ENCODE measurements around the gene HOXB2.

HOXB2 gene

DNA sequence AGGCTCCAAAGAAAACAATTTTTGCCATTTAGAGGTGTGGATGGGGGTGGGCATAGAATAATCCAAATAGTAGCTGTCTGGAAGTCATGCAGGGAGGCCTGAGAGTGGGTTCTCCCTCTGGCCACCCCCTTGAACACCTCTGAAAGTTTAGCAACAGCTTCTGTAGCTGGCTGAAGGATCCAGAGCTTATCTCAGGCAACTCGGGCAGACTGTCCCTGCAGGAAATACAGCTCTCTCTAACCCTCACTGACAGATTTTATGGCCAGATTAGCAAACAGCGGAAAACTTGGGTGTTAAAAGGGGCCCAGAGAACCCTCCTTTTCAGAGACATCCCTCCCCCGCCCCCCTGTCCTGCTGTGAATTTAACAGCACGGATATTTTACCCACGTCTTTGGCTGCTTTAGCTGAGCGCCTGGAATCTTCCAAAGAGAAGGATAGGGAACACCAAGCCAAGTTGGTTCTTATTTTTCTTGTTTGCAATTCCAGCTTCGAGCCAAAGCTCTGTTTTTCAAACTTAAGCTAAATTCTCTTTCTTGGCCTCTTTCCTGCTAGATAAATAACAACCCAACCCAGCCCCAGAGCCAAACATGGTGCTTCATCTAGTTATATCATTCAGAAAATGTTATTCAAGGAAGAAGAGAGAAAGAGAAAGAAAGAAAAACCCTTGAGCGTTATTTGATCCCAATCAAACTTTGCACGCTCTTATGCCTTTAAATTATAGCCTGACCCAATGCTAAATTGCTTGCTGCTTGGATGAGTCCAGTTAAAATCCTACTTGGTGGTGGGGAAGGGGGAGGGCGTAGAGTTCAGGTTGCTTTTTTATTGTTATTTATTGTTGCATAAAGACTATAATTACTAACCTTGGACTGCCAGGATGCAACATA lies 2.3 kb upstream of the HOXB2 start:
- peaks cover 44% of the 10 kb centered on the region for H3K4me1 ChIP-seq (ENCODE audit: control insufficient read depth, insufficient read depth, low read length)
- peaks cover 27% of the 10 kb centered on the region for H3K36me3 ChIP-seq (ENCODE audit: insufficient read depth, low read length)
- no peaks in the 10 kb centered on the region for H3K9me3 ChIP-seq (replicated peaks; ENCODE audit: low read length)
- peak overlapping the region; percentile 99 for H3K9ac ChIP-seq (ENCODE audit: low read depth, low read length)
- H3K27me3 ChIP-seq (ENCODE audit: control insufficient read depth, insufficient read depth, low read length), result no peaks in the 10 kb centered on the region
- peak overlapping the region; percentile 56 for H3K4me3 ChIP-seq (ENCODE audit: low read length)
- peak overlapping the region; percentile 84 for H3K4me2 ChIP-seq (ENCODE audit: low read length)

DNA sequence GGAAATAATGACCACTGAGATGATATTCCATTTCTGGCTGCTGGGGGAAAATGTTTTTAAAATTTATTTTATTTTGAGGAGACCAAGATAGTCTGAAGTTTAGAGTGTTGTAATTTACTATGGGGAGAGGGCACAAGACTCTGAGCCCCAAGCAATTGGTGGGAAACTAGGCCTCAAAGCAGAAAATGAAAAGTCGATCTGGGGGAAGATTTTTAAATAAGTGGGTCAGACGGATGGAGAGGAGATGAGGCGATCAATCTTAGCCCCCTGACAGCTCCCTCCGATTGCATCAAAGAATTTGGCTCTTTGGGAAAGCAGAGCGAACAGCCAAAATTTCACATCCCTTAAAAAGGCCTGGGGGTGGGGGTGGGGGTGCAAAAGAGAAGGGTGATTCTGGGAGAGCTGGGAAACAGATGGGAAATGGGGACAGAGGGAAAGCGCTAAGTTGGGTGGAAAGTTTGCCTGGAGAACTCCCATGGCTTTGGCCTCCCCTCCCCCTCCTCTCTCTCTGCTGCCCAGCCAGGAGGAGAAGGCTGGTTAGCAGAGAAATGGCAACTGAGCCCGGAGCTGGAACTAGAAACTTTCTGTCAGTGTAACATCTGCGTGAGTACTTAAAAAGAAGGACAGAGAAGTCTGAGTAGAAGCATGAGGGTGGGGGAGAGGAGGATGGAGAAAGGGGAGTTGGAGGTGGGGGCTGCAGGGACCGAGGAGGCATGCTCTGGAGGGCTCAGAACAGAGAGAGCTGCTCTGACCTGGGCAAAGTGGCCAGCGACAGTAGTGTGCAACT lies 1.4 kb upstream of the HOXB2 start:
- Histone ChIP-seq H3K4me3 (ENCODE audit: low read length) (peak overlapping the region; percentile 56), H3K36me3 (ENCODE audit: insufficient read depth, low read length) (peaks cover 26% of the 10 kb centered on the region), H3K9ac (ENCODE audit: low read depth, low read length) (peak overlapping the region; percentile 99), H3K9me3 (replicated peaks; ENCODE audit: low read length) (no peaks in the 10 kb centered on the region), H3K4me2 (ENCODE audit: low read length) (peak overlapping the region; percentile 84), H3K4me1 (ENCODE audit: control insufficient read depth, insufficient read depth, low read length) (peaks cover 45% of the 10 kb centered on the region), H3K27me3 (ENCODE audit: control insufficient read depth, insufficient read depth, low read length) (no peaks in the 10 kb centered on the region)

DNA sequence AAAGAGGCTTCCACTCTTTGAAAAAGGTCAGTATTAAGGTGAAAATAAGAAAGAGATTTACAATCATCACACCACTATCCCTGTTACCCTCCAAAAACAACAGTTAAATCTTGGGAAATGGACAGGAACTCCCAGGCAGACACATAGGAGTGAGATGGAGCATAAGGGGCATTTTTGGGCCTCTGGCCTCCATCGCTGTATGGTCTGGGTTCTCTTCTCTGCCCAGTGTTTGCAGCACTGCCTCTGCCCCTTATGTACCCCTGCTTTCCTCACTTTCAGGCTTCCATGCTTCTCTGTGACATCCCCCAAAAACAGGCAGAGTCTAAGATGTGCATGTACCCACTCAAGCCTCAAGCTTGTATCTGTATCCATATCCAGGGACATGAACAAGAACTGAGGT lies 630 bp upstream of the HOXB2 start:
- peak overlapping the region; percentile 94 for H3K4me3 ChIP-seq (ENCODE audit: low read length)
- H3K4me1 ChIP-seq (ENCODE audit: control insufficient read depth, insufficient read depth, low read length), result peaks cover 53% of the 10 kb centered on the region

DNA sequence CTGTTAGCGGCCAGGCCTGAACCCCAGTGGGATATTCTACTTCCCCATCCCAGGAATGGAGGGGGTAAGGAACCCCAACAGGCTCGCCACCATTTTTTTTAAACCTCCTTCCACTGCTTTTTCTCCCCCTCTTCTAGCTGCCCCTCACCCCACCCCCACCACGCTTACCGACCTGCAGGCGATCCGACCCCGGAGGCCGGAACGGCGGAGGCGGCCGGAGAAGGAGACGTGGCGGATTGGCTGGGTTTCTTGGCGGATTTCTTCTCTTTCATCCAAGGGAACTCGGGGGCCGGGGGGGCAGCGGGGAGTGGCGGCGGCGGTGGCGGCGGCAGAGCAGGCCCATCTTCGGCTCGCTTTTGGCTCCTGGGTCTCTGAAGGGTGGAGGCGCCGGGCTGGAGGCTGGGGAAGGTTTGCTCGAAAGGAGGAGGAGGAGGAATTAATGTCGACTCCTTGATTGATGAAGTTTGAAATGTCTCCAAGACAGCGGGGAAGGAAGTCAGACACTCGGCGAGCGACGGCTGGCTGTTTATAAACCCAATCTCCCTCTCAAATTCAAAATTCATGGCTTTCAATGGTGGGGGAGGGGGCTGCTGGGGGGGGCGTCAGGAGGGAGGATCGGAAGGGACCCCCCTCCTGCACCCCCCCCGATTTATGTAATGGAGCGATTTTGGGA lies 424 bp downstream of the HOXB2 start:
- H3K9me3 ChIP-seq (replicated peaks; ENCODE audit: low read length), result no peaks in the 10 kb centered on the region
- H3K9ac ChIP-seq (ENCODE audit: low read depth, low read length), result peak overlapping the region; percentile 99
- peaks cover 58% of the 10 kb centered on the region for H3K4me1 ChIP-seq (ENCODE audit: control insufficient read depth, insufficient read depth, low read length)
- H3K36me3 ChIP-seq (ENCODE audit: insufficient read depth, low read length), result peaks cover 14% of the 10 kb centered on the region
- peak overlapping the region; percentile 94 for H3K4me3 ChIP-seq (ENCODE audit: low read length)
- no peaks in the 10 kb centered on the region for H3K27me3 ChIP-seq (ENCODE audit: control insufficient read depth, insufficient read depth, low read length)
- H3K4me2 ChIP-seq (ENCODE audit: low read length), result peak overlapping the region; percentile 97

More for the DNA sequence above, 630 bp upstream of the HOXB2 start:
- H3K27me3 ChIP-seq (ENCODE audit: control insufficient read depth, insufficient read depth, low read length), result no peaks in the 10 kb centered on the region
- H3K9me3 ChIP-seq (replicated peaks; ENCODE audit: low read length), result no peaks in the 10 kb centered on the region
- peak overlapping the region; percentile 97 for H3K4me2 ChIP-seq (ENCODE audit: low read length)
- H3K9ac ChIP-seq (ENCODE audit: low read depth, low read length), result peak overlapping the region; percentile 99
- peaks cover 24% of the 10 kb centered on the region for H3K36me3 ChIP-seq (ENCODE audit: insufficient read depth, low read length)

DNA sequence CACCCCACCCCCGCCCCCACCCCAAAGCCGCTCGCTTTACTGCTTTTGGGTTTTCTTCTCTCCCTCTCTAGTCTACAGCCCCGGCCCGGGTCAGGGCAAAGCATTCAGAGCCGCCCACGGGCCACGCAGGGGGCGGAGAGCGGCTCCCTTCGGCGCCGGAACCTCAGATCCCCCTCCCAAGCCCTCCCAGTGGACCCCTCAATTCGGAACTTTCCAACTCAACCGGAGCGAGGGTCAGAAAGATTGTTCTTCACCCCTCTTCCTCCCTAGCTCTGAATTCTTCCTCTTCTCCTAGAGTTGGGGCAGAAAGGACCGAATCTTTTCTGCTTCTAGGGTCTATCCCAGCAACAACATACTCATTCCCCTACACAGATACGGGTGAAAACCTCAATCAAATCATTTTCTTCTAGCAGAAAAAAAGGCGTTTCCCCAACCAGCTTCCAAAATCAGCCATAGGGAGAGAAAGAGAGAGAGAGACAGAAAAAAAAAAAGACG lies 1.0 kb downstream of the HOXB2 start:
- peaks cover 62% of the 10 kb centered on the region for H3K4me1 ChIP-seq (ENCODE audit: control insufficient read depth, insufficient read depth, low read length)
- H3K36me3 ChIP-seq (ENCODE audit: insufficient read depth, low read length), result peaks cover 14% of the 10 kb centered on the region
- peak overlapping the region; percentile 94 for H3K4me3 ChIP-seq (ENCODE audit: low read length)
- H3K9me3 ChIP-seq (replicated peaks; ENCODE audit: low read length), result no peaks in the 10 kb centered on the region
- H3K9ac ChIP-seq (ENCODE audit: low read depth, low read length), result peak overlapping the region; percentile 99
- H3K27me3 ChIP-seq (ENCODE audit: control insufficient read depth, insufficient read depth, low read length), result no peaks in the 10 kb centered on the region
- peak overlapping the region; percentile 97 for H3K4me2 ChIP-seq (ENCODE audit: low read length)

DNA sequence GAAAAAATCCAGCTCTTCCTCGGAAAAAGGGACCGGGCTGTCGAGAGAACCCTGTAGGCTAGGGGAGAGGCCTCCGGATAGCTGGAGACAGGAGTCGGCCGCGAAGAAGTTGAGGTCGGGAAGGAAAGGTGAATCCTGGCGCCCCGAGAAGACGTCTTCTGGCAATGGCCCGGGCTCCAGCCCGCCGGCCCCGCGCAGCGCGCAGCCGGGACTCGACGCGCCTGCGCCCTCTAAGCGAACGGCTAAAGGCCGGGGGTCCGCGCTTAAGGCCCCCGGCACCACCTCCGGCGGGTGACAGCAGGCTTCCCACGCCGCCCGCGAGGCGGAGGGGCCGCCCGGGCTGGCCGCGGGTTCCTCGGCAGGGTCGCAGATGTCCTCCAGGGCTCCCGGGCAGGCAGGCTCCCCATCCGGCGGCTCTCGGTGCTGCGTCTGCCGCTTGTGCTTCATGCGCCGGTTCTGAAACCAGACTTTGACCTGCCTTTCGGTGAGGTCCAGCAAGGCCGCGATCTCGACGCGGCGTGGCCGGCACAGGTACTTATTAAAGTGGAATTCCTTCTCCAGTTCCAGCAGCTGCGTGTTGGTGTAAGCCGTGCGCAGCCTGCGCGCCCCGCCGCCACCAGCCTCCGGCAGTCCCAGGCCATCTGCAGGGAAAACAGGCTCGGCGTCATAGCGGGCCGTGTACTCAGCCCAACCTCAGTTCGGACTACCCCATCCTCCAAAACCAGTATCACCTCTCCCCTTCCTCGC lies 1.6 kb downstream of the HOXB2 start:
- Histone ChIP-seq H3K4me2 (ENCODE audit: low read length) (peak overlapping the region; percentile 97), H3K27me3 (ENCODE audit: control insufficient read depth, insufficient read depth, low read length) (no peaks in the 10 kb centered on the region), H3K36me3 (ENCODE audit: insufficient read depth, low read length) (peaks cover 14% of the 10 kb centered on the region), H3K9me3 (replicated peaks; ENCODE audit: low read length) (no peaks in the 10 kb centered on the region), H3K4me1 (ENCODE audit: control insufficient read depth, insufficient read depth, low read length) (peaks cover 59% of the 10 kb centered on the region), H3K4me3 (ENCODE audit: low read length) (peak overlapping the region; percentile 94), H3K9ac (ENCODE audit: low read depth, low read length) (peak overlapping the region; percentile 99)

DNA sequence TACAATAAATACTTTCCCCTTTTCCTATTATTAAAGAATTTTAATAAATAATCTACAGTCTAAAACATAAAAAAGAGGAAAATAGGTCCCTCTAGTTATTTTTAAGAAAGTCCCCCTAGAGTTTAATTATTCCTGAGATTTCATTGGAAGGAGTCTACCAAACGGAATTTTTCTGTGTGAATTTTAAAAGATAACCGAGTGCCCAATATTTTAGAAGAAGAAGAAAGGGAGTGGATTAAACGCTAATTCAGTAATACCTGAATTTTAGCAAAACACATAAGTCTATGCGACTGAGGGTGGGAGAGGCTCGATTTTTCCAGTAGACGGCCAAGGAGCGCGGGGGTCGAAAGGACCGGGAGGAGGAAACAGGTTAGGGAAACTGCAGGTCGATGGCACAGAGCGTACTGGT lies 2.2 kb downstream of the HOXB2 start:
- H3K27me3 ChIP-seq (ENCODE audit: control insufficient read depth, insufficient read depth, low read length), result no peaks in the 10 kb centered on the region
- peak overlapping the region; percentile 94 for H3K4me3 ChIP-seq (ENCODE audit: low read length)
- peak overlapping the region; percentile 99 for H3K9ac ChIP-seq (ENCODE audit: low read depth, low read length)
- H3K4me1 ChIP-seq (ENCODE audit: control insufficient read depth, insufficient read depth, low read length), result peaks cover 55% of the 10 kb centered on the region
- H3K36me3 ChIP-seq (ENCODE audit: insufficient read depth, low read length), result peaks cover 14% of the 10 kb centered on the region
- H3K4me2 ChIP-seq (ENCODE audit: low read length), result peak overlapping the region; percentile 97
- no peaks in the 10 kb centered on the region for H3K9me3 ChIP-seq (replicated peaks; ENCODE audit: low read length)

DNA sequence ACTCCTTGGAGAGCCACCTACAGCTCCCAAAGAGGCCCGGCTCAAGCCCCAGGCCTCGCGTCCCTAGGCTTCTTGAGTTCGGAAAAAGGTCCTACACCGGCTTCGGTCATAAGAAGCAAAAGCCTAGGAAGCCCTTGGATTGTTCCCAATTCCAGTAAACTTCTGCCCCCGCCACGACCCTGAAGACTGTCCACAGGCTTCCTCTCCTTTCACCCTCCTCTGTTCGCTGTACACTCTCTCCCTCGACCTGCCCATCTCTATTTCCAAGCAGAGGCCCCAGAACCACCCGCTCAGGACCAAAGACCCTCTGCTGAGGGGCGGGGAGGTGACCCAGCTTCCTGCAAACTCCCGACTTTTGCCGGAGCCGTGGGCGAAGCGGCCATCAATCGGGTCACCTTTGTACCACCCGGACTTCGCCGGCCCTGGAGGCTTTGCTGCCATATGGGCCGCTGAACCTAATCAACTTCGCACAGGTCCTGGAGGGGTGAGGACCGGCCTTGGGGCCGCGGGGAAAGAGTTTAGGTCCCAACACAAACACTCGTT lies 2.7 kb downstream of the HOXB2 start:
- peak overlapping the region; percentile 94 for H3K4me3 ChIP-seq (ENCODE audit: low read length)

DNA sequence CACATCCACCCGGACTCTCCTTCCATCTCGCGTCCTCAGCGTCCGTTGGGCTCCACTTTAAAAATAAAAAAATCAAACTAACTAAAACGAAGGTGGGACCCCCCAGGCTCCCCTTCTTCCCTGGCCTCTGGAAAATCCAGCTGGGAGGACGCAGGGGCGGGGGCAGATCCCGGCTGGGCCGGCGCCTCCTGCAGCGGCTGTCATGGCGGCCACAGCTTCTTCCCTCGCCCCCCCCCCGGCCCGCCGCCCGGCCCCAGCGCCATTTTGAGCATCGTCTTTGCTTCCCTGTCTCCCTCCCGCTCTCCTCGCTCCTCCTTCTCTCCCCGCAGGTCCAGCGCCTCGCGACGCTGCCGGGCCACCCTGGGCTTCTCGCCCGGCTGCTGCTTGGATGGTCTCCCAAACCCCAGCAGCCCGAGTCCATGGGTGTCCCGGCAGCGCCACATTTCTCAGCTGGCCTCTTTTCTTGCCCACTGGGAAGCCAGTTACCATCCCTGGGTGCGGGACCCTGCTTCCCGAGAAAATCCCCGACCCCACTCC lies 3.3 kb downstream of the HOXB2 start:
- peaks cover 51% of the 10 kb centered on the region for H3K4me1 ChIP-seq (ENCODE audit: control insufficient read depth, insufficient read depth, low read length)
- peaks cover 14% of the 10 kb centered on the region for H3K36me3 ChIP-seq (ENCODE audit: insufficient read depth, low read length)
- peak overlapping the region; percentile 94 for H3K4me3 ChIP-seq (ENCODE audit: low read length)
- no peaks in the 10 kb centered on the region for H3K9me3 ChIP-seq (replicated peaks; ENCODE audit: low read length)
- H3K9ac ChIP-seq (ENCODE audit: low read depth, low read length), result peak overlapping the region; percentile 99
- peak overlapping the region; percentile 97 for H3K4me2 ChIP-seq (ENCODE audit: low read length)
- no peaks in the 10 kb centered on the region for H3K27me3 ChIP-seq (ENCODE audit: control insufficient read depth, insufficient read depth, low read length)

More for the DNA sequence above, 2.7 kb downstream of the HOXB2 start:
- Histone ChIP-seq H3K27me3 (ENCODE audit: control insufficient read depth, insufficient read depth, low read length) (no peaks in the 10 kb centered on the region), H3K9ac (ENCODE audit: low read depth, low read length) (peak overlapping the region; percentile 99), H3K9me3 (replicated peaks; ENCODE audit: low read length) (no peaks in the 10 kb centered on the region), H3K36me3 (ENCODE audit: insufficient read depth, low read length) (peaks cover 14% of the 10 kb centered on the region), H3K4me1 (ENCODE audit: control insufficient read depth, insufficient read depth, low read length) (peaks cover 54% of the 10 kb centered on the region), H3K4me2 (ENCODE audit: low read length) (peak overlapping the region; percentile 97)

DNA sequence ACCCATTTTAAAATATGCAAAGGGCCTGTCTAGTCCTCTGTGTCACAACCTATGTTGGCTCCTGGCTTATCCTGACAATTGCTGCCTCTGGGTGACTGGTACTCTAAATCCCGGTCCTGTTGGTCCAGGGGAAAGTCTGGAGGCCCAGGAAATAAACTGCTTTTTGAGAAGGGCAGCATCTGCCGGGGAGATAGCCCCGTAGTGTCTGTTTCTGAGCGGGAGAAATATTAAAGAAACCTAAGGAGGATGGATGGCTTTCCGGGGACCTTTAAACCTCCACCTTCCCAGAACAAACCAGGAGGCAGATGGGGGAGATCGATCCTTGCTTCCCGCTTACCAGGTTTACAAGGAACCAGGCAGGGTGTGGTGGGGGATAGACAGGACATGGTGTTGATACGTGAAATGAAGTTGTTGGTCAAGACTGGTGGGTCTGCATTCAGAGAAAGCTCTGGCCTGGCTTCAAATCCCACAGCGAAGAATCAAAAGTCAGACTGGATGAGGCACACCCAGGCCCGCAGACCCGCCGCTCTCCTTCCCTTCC lies 3.8 kb downstream of the HOXB2 start:
- Histone ChIP-seq H3K9me3 (replicated peaks; ENCODE audit: low read length) (no peaks in the 10 kb centered on the region), H3K36me3 (ENCODE audit: insufficient read depth, low read length) (peaks cover 14% of the 10 kb centered on the region)

More for the DNA sequence above, 3.8 kb downstream of the HOXB2 start:
- Histone ChIP-seq H3K4me2 (ENCODE audit: low read length) (peak overlapping the region; percentile 97), H3K4me1 (ENCODE audit: control insufficient read depth, insufficient read depth, low read length) (peaks cover 51% of the 10 kb centered on the region), H3K4me3 (ENCODE audit: low read length) (peak overlapping the region; percentile 94), H3K27me3 (ENCODE audit: control insufficient read depth, insufficient read depth, low read length) (no peaks in the 10 kb centered on the region), H3K9ac (ENCODE audit: low read depth, low read length) (peak overlapping the region; percentile 99)

All from skeletal muscle satellite cell (primary cell).